Measurements from ENCODE around the gene CCDC134.

GRCh38 chr22:41801886-41802285 lies 1.4 kb downstream of the CCDC134 start:
- no peak for TF ChIP-seq CTCF (IDR thresholded peaks at IDR 0.05; ENCODE audit: poor library complexity)
- TF ChIP-seq EZH2 (IDR thresholded peaks at IDR 0.05; ENCODE audit: borderline replicate concordance): no peak

Data from hepatocyte (in vitro differentiated cells).